GM18858 (cell line): ENCODE results near the gene A2ML1.
"Not testable (repeated sequence)": the region's sequence is repeated elsewhere in the genome, so short reads cannot be mapped to it uniquely, and the experiment has no call there.

Experiments
- ATAC-seq: cut with Tn5 transposase; IDR thresholded peaks from one replicate; pipeline ENCODE4 v1.9.1; 2021; ENCODE audit not compliant: unreplicated experiment

A2ML1 gene

DNA sequence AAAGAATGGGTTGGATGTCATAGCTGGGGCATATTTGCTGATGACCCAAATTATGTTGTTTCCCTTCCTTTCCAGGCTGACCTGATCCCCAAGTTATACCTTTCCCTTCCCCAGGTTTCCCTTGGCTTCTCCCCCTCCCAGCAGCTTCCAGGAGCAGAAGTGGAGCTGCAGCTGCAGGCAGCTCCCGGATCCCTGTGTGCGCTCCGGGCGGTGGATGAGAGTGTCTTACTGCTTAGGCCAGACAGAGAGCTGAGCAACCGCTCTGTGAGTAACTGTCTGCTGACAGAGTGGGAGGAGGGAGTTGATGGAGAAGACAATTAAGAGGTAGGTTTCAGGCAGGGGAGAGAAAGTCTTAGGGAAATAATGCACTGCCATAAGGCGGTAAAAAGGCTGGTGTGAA is 25.0 kb downstream of the A2ML1 start:
- no peak for ATAC-seq

DNA sequence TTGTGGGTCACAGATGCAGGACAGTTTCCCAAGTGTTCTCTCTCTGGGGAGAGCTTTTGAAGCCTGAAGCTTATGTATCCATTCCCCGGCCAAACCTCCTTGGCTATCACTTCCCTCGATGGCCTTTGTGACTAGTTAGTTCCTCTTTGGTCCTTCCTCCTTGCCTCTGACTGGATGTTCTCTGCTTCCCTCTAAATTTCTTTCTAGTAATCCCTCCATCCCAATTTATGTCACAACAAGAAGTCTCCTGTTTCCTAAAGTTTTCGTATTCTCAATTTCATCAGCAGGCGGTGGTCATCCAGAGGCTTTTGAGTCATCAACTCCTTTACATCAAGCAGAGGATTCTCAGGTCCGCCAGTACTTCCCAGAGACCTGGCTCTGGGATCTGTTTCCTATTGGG is 27.5 kb downstream of the A2ML1 start:
- ATAC-seq: no peak

DNA sequence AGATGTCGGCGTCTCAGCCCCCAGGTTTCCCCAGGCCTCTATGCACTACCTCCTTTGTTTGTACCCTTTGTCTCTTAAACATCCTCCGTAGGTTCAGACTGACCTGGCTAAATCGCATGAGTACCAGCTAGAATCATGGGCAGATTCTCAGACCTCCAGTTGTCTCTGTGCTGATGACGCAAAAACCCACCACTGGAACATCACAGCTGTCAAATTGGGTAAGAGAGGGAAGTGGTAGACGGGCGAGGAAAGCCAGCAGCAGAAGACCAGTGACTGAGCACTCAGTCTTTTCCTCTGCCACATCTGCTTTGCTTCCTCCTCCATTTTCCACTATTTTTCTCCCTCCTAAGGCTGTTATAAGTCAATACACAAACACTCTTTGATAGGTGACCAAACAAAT is 29.7 kb downstream of the A2ML1 start:
- no peak for ATAC-seq

DNA sequence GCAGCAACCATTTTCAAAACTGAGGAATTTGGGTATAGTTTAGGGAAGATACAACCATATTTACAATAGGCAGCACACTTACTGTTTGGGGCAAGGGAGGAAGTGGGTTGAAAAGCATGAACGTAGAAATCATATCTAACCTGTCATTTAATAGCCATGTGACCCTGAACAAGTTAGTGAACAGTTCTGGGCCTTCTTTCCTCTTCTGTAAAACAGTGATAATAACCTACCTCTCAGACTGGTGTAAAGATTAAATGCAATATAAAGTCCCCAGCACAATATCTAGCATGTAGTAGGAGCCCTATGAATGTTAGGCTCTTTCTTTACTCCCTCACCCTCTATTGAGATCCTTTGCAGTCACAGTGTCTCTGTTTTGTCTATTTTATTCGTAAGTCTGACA is 33.5 kb downstream of the A2ML1 start:
- no peak for ATAC-seq

DNA sequence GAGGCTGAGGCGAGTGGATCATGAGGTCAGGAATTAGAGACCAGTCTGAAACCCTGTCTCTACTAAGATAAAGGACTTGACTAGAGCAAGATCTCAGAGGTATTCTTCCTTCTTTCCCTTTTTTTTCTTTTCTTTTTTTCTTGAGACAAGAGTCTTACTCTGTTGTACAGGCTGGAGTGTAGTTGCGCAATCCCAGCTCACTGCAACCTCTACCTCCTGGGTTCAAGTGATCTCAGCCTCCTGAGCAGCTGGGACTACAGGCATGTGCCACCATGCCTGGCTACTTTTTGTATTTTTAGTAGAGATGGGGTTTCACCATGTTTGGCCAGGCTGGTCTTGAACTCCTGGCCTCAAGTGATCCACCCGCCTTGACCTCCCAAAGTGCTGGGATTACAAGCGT is 37.0 kb downstream of the A2ML1 start:
- ATAC-seq: not testable (repeated sequence)

DNA sequence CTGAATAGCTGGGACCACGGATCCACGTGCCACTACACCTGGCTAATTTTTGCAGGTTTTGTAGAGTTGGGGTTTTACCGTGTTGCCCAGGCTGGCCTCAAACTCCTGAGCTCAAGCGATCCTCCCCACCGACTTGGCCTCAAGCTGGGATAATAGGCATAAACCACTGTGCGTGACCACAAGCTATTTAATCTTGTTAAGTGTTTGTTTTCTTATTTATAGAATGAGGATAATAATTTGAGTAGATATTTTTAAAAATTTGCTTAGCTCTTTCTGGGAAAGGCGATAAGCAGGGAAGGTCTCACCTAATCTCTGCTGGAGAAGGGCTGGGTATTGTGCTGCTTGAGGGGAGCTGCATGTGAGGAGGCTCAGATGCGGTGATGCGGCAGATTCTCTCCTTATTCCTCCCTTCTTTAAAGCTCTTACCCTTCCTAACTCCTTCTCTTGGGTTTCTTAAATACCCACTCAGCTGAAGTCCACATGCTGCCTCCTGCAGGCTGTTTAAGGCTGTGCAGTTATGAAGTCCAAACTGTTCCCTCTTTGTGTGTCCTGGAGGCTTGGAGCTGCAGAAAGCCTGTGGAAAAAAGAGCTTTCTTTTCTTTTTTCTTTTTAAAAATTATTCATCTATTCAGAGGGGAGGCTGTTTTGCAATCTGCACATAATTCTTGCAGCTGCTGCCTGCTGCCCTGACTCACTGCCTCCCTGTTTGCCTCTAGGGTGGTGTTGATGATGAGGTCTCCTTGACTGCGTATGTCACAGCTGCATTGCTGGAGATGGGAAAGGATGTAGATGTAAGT is 37.9 kb downstream of the A2ML1 start:
- no peak for ATAC-seq

DNA sequence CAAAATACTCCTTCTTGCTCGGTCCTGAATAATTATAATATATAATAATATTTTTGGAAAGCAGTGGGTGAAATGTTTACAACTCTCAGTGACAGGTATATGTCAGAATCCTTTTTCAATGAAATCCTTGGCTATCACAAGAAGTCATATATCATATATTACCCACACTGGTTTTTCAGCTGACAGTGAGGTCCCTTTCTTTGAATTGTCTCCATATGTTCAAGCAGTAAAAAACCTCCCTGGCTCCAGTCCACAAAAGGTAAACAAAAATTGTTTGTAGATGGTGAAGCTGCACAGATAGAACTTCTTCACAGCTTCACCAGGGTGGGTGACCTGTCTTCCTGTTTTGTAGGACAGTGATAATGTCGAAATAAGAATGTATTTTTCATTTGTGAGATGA is 44.0 kb downstream of the A2ML1 start:
- ATAC-seq: no peak

DNA sequence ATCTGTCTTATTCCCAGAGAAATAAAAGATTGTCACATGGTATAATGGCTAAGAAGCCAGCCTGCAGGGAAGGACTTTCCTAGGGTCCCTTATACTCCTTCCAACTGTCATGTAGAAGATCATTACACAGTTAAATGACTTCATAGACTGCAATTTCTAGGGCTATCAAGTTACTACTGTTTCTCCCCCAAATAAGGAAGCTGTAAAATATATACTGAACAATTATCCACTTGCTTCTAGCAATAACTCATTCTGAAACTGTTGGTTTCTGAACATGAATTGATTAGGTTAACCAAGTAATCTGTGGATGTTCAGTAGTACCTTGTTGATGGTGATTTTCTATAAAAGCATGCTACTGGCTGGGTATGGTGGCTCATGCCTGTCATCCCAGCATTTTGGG is 44.6 kb downstream of the A2ML1 start:
- ATAC-seq: no peak

DNA sequence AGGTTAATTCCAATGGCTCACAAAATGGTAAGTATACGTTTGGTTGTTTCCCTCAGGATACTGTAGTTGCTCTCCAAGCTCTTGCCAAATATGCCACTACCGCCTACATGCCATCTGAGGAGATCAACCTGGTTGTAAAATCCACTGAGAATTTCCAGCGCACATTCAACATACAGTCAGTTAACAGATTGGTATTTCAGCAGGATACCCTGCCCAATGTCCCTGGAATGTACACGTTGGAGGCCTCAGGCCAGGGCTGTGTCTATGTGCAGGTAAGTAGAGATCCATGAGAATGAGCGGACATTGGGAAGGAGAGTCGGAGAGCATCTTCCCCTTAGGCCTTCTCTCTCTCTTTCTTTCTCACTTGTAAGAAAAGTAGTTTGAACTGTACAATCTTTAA is 45.4 kb downstream of the A2ML1 start:
- ATAC-seq: no peak

DNA sequence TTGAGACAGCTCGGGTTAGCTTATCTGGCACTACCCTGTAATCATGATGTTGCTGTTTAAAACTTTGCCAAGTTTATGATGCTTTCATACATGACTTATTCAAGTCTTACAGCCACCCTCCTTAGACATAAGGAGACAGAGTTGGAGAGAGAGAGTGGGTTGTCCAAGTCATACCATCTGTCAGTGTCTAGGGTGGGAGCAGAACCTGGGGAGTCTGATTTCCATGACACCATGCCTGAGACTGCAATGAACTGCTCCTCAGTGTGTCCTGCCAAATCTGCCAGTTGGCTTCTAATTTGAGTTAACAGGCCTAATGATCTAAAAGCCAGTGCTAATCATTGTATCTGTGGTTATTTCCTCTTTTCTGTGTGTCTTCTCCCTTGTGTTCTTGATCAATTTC is 48.2 kb downstream of the A2ML1 start:
- no peak for ATAC-seq

DNA sequence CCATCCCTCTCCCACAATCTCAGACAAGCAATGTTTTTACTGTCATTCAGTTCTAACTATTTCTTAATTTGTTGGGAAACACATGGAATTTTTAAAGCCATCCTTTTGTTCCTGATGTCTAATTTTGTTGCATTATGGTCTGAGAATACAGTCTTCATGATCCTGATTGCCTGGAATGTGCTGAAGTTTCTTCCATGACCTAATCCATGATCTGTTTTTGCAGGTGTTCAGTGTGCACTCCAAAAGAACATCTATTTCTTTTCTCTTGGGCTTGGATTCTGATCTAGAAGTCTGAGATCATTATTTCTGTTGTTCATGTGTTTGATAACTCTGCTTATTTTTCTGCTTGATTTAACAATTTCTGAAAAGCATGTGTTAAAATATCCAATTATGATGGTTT is 48.6 kb downstream of the A2ML1 start:
- no peak for ATAC-seq

DNA sequence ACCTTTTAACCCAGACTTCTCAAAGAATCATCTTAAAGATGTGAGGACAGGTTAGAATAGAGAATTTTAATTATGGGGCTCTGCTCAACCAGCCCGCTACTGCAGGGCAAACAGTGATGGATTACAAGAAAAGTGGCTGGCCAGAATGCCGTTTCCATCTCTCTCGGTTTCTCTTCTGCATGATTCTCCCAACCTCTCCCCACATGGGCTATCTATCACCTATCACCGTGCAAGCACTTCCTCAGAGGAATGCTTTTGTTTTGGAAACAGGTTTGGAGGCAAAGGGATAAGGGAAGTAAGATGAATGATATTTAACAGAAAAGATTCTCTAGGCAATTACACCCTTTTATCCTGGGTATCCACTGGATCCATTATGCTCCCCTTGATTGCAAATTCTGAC is 54.5 kb downstream of the A2ML1 start:
- no peak for ATAC-seq

DNA sequence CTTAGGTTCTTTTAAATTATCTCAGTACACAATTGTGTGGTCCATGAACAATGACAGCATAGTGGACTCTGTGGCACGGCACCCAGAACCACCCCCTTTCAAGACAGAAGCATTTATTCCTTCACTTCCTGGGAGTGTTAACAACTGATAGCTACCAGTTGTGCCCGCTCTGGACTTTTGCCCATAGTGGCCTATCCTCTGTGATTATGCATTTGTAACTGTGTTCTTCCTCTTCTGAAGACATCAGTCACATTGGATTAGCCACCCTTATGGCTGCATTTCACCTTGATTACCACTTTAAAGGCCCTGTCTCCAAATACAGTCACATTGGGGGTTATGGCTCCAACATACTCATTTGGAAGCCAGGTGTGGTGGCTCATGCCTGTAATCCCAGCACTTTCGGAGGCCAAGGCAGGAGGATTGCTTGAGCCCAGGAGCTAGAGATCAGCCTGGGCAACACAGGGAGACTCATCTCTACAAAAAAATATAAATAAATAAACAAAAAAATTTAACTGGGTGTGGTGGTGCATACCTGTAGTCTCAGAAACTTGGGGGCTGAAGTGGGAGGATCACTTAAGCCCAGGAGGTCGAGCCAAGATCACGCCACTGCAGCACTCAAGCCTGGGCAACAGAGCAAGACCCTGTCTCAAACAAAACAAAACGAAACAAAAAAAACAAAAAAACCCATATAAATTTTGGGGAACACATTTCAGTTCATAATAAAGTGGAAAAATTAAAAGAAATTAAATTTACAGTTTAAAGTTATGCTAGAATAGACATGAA is 64.3 kb downstream of the A2ML1 start:
- ATAC-seq: no peak

DNA sequence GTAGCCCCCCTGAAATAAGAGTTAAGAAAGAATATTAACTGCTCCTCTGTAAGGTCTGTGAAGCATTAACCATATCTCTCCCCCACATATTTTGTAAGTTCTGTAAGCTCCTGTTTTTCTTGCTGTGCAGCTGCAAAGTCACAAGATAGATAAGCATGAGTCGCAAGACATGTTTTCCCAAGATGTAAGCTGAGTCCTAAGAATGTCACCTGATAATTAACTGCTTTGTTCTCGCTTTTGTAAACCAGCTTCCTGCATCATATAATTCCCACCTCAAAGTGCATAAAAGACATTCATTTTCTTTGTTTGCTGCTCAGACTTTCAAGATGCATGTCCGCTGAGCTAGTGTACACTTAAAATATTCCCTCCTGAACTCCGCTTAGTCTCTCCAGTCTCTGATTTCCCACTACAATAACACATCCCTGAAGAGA is 64.9 kb downstream of the A2ML1 start:
- ATAC-seq: no peak

DNA sequence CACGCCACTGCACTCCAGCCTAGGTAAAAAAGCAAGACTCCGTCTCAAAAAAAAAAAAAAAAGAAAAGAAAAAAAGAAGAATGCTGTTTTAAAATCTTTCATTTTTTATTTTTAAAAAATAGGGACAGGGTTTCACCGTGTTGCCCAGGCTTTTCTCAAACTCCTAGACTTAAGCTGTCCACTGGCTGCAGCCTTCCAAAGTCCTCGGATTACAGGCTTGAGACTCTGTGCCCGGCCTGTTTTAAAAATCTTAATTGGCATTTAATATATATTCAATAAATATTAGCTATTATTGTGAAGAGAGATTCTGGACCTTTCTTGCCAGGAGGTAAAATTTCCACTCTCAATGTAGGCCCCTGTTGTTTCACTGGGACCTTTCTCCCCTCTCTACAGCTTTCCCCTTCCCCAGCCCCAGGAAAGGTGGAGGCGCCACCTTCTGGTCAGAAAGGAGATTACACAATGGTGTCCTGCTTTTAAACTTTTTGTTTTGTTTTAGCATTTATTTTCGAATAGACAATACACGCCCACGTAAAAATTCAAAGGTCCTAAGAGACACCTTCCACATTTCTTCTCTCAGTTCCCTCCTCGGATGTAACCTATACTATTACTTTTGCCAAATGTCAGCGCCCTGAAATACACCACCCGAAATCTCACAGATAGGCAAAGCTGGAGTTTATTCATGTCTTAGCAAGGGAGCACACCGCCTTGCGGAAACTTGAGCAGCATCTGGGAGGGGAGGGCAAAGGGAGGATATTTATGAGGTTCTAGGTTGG is 68.1 kb downstream of the A2ML1 start:
- ATAC-seq: no peak

DNA sequence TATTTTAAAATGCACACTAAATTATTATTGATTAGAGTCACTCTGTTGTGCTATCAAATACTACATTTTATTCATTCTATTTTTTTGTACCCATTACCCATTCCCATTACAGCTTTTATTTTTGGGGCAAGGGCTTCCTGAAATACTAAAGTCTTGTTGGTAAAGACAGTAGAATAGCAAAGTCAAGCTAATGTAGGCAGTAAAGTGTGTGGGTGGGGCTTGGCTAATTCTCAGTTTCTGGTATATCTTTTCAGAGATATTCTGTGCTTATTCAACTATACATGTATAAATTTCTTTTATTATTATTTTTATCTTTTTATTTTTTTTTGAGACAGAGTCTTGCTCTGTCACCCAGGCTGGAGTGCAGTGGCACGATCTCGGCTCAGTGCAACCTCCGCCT is 69.6 kb downstream of the A2ML1 start:
- ATAC-seq: no peak

DNA sequence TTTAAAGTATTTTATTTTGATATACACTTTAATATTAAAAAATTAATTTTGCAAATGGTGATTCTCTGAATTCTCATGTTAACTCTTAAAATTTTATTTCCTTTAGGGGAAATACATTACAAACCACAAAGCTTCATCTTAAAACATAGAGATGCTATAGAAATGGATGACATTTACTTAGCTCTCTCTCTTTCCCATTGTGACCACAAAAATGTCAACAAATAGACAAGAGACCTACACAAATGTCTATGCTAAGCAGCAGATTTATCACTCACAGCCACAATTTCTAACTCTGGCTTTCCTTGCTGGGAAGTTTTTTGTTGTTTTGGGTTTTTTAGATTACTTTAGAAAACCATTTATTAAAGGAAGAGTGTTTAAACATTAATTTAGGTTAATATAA is 72.0 kb downstream of the A2ML1 start:
- no peak for ATAC-seq

DNA sequence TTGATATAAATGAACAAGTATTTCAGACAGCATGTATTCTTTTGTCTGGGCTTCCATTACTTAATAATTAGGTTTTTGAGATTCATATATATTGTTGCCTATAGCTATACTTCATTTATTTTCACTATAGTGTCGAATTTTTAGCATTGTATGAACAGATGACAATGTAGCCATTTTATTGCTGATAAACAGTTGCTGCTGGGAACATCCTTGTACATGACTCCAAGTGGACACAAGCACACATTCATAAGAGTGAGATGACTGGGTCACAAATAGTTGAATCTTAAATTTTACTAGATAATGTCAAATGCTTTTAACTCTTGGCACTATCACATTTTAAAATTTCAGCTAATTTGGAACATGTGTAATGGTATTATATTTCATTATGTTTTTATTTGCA is 72.6 kb downstream of the A2ML1 start:
- no peak for ATAC-seq

DNA sequence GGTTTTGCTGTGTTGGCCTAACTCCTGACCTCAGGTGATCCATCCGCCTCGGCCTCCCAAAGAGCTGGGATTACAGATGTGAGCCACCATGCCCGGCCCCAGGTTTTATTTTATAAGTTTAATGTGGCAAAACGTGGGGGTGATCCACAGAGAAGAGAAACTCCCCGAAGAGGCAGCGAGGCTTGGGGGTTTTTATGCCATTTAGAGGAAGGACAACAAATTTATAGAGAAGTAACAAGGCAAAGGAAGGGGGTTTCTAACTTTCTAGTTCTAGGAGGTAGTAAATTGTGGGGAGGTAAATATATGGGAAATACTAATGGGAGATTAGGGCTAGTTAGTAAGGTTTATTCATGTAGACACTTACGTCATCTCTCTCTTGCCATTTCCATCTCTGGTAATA is 74.7 kb downstream of the A2ML1 start:
- ATAC-seq: no peak

DNA sequence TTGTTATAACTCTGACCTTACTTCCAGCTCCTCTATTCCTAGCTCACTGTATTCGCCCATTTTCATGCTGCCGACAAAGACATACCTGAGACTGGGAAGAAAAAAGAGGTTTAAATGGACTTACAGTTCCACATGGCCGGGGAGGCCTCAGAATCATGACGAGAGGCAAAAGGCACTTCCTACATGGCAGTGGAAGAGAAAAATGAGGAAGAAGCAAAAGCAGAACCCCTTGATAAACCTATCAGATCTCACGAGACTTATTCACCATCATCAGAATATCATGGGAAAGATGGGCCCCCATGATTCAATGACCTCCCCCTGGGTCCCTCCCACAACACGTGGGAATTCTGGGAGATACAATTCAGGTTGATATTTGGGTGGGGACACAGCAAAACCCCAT is 77.4 kb downstream of the A2ML1 start:
- ATAC-seq: no peak

DNA sequence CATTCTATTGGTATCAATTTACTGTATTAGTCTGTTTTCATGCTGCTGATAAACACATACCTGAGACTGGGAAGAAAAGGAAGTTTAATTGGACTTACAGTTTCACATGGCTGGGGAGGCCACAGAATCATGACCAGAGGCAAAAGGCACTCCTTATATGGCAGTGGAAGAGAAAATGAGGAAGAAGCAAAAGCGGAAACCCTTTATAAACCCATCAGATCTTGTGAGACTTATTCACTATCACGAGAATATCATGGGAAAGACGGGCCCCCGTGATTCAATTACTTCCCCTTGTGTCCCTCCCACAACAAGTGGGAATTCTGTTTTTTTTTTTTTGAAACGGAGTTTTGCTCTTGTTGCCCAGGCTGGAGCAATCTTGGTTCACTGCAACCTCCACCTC is 80.3 kb downstream of the A2ML1 start:
- ATAC-seq: not testable (repeated sequence)

DNA sequence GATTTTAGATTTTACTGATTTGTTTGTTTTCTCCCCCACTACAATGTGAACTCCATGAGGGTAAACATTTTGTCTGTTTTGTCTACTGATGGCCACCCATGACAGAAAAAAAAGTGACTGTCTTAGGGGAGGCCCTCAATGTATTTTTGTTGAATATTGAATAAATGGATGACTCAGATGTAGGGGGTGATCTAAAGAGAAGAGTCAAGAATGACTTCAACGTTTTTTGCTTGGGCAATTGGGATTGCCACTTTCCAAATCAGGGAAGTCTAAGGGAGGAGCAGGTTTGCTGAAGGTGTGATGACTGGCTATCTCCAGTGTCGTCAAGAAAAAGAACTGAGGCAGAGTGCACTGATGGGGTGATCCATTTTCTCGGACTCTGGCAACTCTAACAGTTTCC is 81.2 kb downstream of the A2ML1 start:
- ATAC-seq: no peak
